A673 (cell line): ENCODE results near the gene ITPKB.

Source experiments
- CTCF ChIP-seq: fragments of 300-800, 200-600 bp; sonication (generic); conservative IDR thresholded peaks from 2 replicates; pipeline ENCODE4 v1.5.1; 2017; ENCODE audit warnings: low read depth, mild to moderate bottlenecking, antibody characterized with exemption, low read length, moderate library complexity, mixed read lengths
- EZH2 ChIP-seq: fragments of 200-600 bp; sonication (generic); IDR thresholded peaks from 2 replicates; pipeline ENCODE4 v1.6.1; 2017; ENCODE audit warnings: borderline replicate concordance, low read depth, mild to moderate bottlenecking, mixed read lengths, antibody characterized with exemption, low read length; ENCODE audit not compliant: poor library complexity, severe bottlenecking

GRCh38 chr1:226736001-226736907 lies 2.8 kb downstream of the ITPKB start:
- TF ChIP-seq EZH2 = no peak
- TF ChIP-seq CTCF = no peak
